Measurements from ENCODE around the gene RNLS. TPM values are rescaled to one million over a fixed set of nuclear protein-coding genes. Genes with fewer than 3 reads are reported as not detected.
A peak's percentile ranks its signal among the peaks of the same experiment; 100 is the strongest.

Gene RNLS
- total RNA-seq, 4 donors from 2014 or later: 10.6 to 38.7 (median 28.2) TPM

DNA sequence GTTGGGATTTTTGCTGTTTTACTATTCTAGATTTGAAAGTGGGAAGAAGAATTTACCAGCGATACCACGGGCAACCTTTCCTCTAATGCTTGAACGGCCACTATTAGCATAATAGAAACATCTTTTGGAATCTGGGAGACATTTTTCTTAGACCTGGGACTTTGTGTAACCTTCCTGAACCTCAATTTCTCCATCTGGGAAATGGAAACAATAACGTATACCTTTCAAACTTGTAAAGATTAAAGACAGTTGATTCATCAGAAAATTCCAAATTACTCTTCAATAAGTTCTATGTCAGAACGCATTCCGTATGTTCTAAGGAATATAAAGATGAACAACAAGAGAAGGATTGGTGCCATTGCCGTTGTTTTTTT, 453 bp upstream of the RNLS start:
- 55 to 57% methylated on average over 7 of the region's 7 CpGs for WGBS, 2 donors
- intact Hi-C loops (cut with DNase I): no loop called here
- TF ChIP-seq POLR2A (IDR thresholded peaks at IDR 0.05): no peak
- TF ChIP-seq, protein P1, sequence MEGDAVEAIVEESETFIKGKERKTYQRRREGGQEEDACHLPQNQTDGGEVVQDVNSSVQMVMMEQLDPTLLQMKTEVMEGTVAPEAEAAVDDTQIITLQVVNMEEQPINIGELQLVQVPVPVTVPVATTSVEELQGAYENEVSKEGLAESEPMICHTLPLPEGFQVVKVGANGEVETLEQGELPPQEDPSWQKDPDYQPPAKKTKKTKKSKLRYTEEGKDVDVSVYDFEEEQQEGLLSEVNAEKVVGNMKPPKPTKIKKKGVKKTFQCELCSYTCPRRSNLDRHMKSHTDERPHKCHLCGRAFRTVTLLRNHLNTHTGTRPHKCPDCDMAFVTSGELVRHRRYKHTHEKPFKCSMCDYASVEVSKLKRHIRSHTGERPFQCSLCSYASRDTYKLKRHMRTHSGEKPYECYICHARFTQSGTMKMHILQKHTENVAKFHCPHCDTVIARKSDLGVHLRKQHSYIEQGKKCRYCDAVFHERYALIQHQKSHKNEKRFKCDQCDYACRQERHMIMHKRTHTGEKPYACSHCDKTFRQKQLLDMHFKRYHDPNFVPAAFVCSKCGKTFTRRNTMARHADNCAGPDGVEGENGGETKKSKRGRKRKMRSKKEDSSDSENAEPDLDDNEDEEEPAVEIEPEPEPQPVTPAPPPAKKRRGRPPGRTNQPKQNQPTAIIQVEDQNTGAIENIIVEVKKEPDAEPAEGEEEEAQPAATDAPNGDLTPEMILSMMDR (IDR thresholded peaks at IDR 0.05): no peak
- no peak for DNase-seq
- peaks cover 0 to 3% of the 10 kb centered on the region in 2 donors for H3K4me1 ChIP-seq
- H3K36me3 ChIP-seq: no peaks in the 10 kb centered on the region
- H3K27me3 ChIP-seq: no peaks in the 10 kb centered on the region
- H3K9me3 ChIP-seq: no peaks in the 10 kb centered on the region
- H3K4me3 ChIP-seq (replicated peaks in 1 of 3): peak overlapping the region; percentile 49 to 57 (median 53)
- H3K27ac ChIP-seq: peak overlapping the region; percentile 94 to 97 (median 96)

DNA sequence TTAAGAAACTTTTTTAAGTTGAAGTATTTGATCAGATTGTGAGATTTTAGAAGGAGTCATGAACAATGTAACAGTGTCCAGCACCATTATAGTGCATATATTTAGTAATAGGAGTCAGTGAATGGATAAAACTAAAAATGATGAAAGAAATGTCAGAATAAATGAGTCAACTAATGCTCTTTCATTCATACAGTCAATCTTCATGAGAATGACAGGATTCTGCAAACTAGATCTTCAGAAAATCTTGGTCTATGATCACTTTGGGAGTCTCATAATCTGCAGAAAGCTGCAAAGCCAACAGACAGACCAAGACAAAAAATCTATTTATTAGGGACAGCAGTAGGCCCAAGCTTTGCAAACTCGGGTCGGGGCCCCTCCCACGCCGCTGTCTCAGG, 710 bp downstream of the RNLS start:
- Histone ChIP-seq H3K9me3 (no peaks in the 10 kb centered on the region), H3K27me3 (no peaks in the 10 kb centered on the region), H3K4me3 (replicated peaks in 1 of 3) (peak overlapping the region in 2 of 3 donors; percentile 49 to 57), H3K27ac (peak overlapping the region; percentile 94 to 97 (median 96)), H3K36me3 (no peaks in the 10 kb centered on the region), H3K4me1 (peaks cover 0 to 3% of the 10 kb centered on the region in 2 donors)
- intact Hi-C loops (cut with DNase I): no loop called here
- no peak for TF ChIP-seq POLR2A (IDR thresholded peaks at IDR 0.05)
- TF ChIP-seq, protein P1 (IDR thresholded peaks at IDR 0.05): no peak
- no peak for DNase-seq
- 4 to 7% methylated on average over 4 of the region's 4 CpGs for WGBS, 2 donors

DNA sequence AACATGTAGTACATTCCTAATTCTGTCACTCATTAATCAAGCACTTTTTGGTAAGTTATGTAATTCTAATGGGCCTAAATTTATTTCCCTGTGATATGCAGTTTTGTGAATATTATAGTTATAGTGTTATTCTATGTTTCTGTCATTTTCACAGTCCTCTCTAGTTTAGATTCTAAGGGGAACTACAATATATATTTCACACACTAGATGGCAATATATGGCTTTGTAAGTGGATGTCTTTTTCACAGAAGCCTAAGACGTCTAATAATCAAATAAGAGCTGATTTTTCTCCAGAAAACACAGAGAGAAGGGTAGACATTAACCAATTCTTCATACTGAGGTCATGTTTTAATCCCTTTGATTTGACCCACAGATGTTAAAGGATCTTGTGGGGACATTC, 18.0 kb downstream of the RNLS start:
- H3K36me3 ChIP-seq: no peaks in the 10 kb centered on the region
- no peak for DNase-seq
- H3K4me1 ChIP-seq: no peaks in the 10 kb centered on the region
- WGBS, 2 donors: 26 to 31% methylated on average over 1 of the region's 1 CpG
- no peaks in the 10 kb centered on the region for H3K9me3 ChIP-seq
- intact Hi-C loops (cut with DNase I): no loop called here
- H3K27ac ChIP-seq: no peak overlapping the region
- TF ChIP-seq POLR2A (IDR thresholded peaks at IDR 0.05): no peak
- TF ChIP-seq, protein P1 (IDR thresholded peaks at IDR 0.05): peak in 2 of 6 experiments; percentile 12 to 19
- no peaks in the 10 kb centered on the region for H3K27me3 ChIP-seq
- H3K4me3 ChIP-seq (replicated peaks in 1 of 3): no peak overlapping the region

DNA sequence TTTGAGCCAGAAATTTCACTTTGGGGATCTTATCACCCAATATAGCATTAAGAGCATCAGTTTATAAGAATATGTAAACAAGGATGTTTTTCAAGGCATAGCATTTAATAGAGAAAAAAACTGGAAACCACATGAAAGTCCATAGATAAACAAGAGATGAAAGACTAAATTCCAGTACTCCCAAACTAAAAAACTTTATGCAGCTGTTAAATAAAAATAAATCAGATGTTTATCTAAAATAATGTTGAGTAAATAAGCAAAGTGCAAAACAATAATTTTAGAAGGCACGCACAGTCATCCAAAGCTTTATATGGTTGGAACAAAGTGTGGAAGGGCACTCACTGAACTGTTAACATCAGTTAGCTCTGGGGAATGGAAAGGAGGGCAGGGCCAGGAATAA, 21.0 kb downstream of the RNLS start:
- intact Hi-C loops (cut with DNase I): no loop called here
- no peaks in the 10 kb centered on the region for H3K9me3 ChIP-seq
- H3K27me3 ChIP-seq: no peaks in the 10 kb centered on the region
- H3K4me1 ChIP-seq: no peaks in the 10 kb centered on the region
- no peak overlapping the region for H3K4me3 ChIP-seq (replicated peaks in 1 of 3)
- 97 to 98% methylated on average over 1 of the region's 1 CpG for WGBS, 2 donors
- no peaks in the 10 kb centered on the region for H3K36me3 ChIP-seq
- TF ChIP-seq POLR2A (IDR thresholded peaks at IDR 0.05): no peak
- TF ChIP-seq, protein P1 (IDR thresholded peaks at IDR 0.05): no peak
- no peak overlapping the region for H3K27ac ChIP-seq
- no peak for DNase-seq

DNA sequence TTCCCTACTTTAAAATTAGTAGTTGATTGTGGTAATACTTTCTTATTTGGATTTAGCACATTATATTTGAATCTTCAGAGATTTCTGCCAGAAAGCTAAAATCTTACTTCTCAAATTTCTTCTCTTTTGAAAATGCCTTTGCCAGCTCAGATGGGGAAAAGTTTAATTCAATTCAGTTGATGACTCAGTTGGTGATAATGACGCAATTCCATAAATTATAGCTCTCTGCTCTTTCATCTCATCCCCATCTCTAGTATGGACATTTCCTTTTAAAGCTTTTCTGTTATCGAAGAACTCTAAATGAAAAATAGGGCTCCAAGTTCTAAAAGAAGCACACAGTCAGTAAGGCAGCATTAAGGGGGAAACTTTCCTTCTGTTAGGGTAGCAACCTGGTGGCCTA, 25.5 kb downstream of the RNLS start:
- no peak for DNase-seq
- Histone ChIP-seq H3K9me3 (no peaks in the 10 kb centered on the region), H3K27ac (no peak overlapping the region), H3K27me3 (no peaks in the 10 kb centered on the region), H3K4me1 (no peaks in the 10 kb centered on the region), H3K4me3 (replicated peaks in 1 of 3) (no peak overlapping the region), H3K36me3 (no peaks in the 10 kb centered on the region)
- no peak for TF ChIP-seq POLR2A (IDR thresholded peaks at IDR 0.05)
- intact Hi-C loops (cut with DNase I): no loop called here
- WGBS, 2 donors: 72 to 94% methylated on average over 2 of the region's 2 CpGs

DNA sequence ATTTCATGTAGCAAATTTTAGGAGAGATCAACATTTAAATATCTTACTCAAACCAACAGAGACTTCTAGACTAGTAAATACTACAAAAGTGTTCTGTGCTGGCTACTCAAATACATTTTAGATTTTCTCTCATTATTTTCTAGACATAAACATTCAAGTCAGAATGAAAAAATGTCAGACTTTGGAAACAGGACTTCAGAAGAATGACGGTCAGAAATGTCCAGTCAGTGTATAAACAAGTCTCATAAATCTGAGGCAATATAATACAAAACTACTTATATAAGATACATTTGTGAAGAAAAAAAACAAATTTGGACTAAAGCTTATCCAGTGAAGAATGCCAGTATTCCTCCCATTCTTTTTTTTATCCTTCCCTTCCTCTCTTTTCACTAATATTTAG, 25.9 kb downstream of the RNLS start:
- Histone ChIP-seq H3K4me3 (replicated peaks in 1 of 3) (no peak overlapping the region), H3K36me3 (no peaks in the 10 kb centered on the region), H3K27me3 (no peaks in the 10 kb centered on the region), H3K27ac (no peak overlapping the region), H3K4me1 (no peaks in the 10 kb centered on the region), H3K9me3 (no peaks in the 10 kb centered on the region)
- WGBS, 2 donors: 86 to 90% methylated on average over 1 of the region's 1 CpG
- intact Hi-C loops (cut with DNase I): no loop called here
- TF ChIP-seq, protein P1 (IDR thresholded peaks at IDR 0.05): no peak
- no peak for TF ChIP-seq POLR2A (IDR thresholded peaks at IDR 0.05)
- DNase-seq: no peak

Measured in thyroid gland (tissue), 4 donors.